Measurements from ENCODE around the gene IGSF3.

GRCh38 chr1:116587501-116588227, 79.9 kb downstream of the IGSF3 start:
- TF ChIP-seq EZH2 (IDR thresholded peaks at IDR 0.05; ENCODE audit: borderline replicate concordance), result no peak
- TF ChIP-seq CTCF (IDR thresholded peaks at IDR 0.05; ENCODE audit: poor library complexity), result no peak
